HS-5 (cell line): ENCODE results near the gene ASCC1.
A peak's percentile ranks its signal among the peaks of the same experiment; 100 is the strongest.
"Not testable (repeated sequence)": the region's sequence is repeated elsewhere in the genome, so short reads cannot be mapped to it uniquely, and the experiment has no call there.

Experiments
- DNase-seq: peaks from one replicate; pipeline ENCODE4 v3.0.0-alpha.2; 2012; ENCODE audit warnings: low read depth

ASCC1 gene

DNA sequence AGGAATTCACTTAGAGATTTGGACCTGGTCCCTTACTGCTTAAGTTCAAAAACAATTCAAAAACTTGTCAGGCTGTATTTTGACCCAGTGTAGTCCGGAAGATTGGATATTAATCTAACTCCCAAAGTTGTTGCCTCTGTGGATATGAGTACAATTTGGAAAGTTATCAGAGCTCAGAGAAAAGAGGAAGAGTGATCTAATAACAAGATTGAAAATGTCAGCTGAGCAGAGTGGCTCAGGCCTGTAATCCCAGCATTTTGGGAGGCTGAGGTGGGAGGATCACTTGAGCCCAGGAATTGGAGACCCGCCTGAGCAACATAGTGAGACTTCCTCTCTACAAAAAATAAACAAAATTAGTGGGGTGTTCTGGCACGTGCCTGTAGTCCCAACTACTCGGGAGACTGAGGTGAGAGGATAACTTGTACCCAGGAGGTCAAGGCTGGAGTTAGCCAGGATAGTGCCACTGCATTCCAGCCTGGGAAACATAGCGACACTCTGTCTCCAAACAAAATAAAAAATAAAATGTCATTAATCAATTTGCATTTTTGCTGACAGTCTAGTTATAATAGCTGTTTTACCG is 3.2 kb upstream of the ASCC1 start:
- no peak for DNase-seq

DNA sequence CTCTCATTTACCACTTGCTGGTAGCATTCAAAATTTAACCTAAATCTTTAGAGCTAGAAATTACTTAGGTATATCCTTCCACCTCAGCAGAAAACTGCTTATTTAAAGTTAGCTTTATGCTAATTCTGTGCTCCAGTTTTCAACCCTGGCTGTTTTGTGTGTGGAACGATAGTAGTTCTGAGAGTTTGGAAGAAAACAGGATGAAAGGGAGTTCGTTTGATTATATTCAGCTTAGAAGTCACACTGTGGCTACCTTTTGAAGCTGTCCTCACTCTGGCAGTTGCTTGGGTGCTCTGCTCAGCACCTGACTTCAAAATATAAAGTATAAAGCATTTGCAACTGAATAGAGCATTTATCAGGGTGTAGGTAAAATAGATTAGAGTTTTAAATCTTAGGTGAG is 2.6 kb upstream of the ASCC1 start:
- no peak for DNase-seq

GRCh38 chr10:72218325-72218724 is 2.2 kb upstream of the ASCC1 start:
- no peak for DNase-seq

GRCh38 chr10:72211832-72212231 is 4.2 kb downstream of the ASCC1 start:
- DNase-seq, result not testable (repeated sequence)

DNA sequence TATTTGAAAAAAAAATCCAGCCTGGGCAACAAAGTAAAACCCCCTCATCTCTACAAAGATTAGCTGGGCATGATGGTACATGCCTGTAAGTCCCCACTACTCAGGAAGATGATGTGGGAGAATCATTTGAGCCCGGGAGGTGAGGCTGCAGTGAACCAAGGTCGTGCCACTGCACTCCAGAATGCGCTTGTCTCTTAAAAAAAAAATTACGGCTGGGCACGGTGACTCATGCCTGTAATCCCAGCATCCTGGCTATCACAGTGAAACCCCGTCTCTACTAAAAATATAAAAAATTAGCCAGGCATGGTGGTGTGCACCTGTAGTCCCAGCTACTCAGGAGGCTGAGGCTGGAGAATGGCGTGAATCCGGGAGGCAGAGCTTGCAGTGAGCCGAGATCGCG is 4.7 kb downstream of the ASCC1 start:
- DNase-seq, result not testable (repeated sequence)

GRCh38 chr10:72208526-72208925 is 7.5 kb downstream of the ASCC1 start:
- not testable (repeated sequence) for DNase-seq

DNA sequence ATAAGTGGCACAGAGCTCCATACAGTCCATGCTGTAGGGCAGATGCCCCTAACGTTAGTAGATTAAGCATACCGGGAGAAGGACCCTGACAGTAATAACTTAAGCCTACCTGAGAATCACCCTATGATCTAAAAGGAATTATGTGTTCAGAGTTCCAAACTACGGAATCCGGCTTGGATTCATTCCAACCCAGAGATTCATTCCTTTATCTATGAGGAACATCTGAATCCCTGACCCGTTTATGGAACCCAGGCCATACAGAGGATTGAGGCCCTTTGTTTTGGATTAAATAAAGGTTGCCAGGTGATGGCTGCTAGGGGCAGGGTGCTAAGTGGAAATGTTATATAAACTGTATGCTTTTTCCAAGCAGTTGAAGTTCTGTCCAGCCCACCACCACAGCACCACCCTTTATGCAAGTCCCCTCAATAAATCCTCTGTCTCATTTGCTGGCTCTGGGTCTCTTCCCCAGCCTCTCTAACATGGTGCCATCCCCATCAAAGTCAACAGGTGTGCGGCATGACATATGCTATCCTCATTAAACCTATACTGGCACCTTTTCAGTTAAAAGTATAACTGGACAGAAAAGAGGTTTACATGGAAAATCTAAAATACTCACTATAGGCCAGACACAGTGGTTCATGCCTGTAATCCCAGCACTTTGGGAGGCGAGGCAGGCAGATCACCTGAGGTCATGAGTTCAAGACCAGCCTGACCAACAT is 9.4 kb downstream of the ASCC1 start:
- DNase-seq, result no peak

DNA sequence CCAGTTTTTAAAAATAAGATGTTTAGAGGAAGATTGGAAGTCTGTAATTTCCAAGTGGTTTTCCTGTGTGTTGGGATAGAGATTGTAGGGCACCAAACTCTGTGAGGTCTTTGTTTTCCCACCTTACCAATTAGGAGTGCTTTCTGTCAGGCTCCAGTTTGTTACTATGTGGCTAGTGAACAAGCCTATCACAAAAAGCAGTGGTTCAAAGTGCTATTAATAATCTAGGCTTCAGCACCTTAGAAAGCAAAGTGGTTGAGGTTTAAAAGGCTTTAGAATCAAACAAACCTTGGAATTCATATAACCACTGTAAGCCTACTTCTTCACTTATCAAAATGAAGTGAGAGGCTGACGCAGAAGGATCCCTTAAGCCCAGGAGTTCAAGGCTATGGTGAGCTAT is 11.4 kb downstream of the ASCC1 start:
- no peak for DNase-seq

DNA sequence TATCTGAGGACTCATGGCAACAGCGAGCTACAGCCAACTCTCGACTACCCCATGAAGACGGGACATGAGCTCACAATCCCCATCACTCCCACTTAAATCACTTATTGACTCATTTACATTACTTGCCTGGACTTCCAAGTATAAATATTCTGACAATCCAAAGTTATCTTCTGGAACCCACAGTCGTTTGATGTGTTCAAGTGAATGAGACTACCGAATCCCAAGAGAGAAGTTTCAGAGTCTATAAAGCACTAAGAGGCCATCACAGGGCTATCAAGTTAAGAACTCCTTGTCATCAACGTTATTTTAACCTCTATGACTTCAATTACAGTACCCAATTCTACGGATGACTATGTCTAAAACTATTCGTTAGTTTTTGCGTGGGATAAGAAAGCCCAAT is 11.8 kb downstream of the ASCC1 start:
- DNase-seq, result no peak

DNA sequence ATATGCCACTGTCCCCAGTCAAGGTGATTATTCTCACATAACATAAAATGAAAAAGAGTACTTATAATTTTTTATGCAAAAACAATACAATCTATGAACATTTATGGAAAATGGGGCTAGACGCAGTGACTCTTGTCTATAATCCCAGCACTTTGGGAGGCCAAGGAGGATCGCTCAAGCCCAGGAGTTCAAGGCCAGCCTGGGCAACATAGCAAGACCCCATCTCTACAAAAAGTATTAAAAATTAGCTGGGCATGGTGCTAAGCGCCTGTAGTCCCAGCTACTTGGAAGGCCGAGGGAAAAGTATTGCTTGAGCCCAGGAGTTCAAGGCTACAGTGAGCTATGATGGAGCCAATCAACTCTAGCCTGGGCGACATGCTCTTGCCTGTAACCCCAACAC is 14.8 kb downstream of the ASCC1 start:
- DNase-seq, result no peak

- no peak for DNase-seq
Observed at GRCh38 chr10:72200883-72201282, 15.2 kb downstream of the ASCC1 start.

GRCh38 chr10:72194949-72195348 is 21.1 kb downstream of the ASCC1 start:
- DNase-seq, result no peak

DNA sequence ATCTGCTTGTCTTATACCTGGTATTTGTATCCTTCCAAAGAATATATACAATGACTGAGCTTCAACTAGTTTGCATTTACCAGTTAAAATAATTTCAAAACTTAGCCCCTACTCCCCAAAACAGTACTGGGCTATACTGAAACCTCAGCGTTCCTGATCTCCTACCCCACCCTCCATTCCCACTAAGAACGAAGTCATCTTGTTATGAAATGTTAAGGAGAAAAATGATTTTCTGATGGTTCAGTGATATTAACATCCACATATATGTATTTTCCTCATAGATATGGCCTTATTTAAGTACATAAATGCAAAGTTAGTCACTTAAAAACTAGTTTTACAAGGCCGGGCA is 29.1 kb downstream of the ASCC1 start:
- DNase-seq, result no peak

- DNase-seq, result no peak
Observed at GRCh38 chr10:72186258-72186981, 29.7 kb downstream of the ASCC1 start.

GRCh38 chr10:72184156-72184555 is 31.9 kb downstream of the ASCC1 start:
- no peak for DNase-seq

DNA sequence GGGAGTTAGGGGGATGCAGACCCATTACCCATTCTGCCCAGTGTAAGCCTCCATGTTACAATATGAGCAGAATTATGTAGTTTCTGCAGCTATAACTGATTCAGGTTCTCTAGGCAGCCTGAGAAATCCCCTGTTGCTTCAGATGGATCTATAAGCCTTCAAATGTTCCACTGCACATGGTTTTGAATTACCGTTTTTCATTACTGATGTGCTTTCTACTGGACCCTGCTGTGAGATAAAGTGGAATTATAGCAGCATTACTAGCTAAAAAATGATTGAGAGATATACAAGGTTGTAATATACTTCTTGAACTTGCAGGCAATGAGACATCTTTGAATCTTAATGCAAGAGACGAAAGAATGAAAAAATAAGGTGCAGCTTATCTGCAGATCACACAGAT is 38.6 kb downstream of the ASCC1 start:
- DNase-seq, result no peak

DNA sequence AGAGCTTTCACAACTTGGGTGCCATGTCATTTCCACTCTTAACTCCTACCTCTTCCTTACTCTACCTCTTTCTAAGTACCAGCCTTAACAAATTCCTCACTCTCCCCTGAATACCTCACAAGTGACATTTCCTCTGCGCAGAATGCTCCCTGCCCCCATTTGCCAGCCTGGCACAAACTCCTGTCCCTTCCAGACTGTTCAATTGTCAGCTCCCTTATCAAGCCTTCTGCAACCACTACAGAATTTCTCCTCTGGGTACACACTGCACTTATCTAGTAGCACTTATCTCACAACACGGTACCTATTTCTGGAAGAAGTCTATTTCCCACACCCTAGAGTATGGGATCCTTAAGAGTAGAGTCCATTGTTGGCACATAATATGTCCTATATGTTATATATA is 39.4 kb downstream of the ASCC1 start:
- DNase-seq, result no peak

- peak; percentile 24 for DNase-seq
Observed at GRCh38 chr10:72175149-72175548, 40.9 kb downstream of the ASCC1 start.

DNA sequence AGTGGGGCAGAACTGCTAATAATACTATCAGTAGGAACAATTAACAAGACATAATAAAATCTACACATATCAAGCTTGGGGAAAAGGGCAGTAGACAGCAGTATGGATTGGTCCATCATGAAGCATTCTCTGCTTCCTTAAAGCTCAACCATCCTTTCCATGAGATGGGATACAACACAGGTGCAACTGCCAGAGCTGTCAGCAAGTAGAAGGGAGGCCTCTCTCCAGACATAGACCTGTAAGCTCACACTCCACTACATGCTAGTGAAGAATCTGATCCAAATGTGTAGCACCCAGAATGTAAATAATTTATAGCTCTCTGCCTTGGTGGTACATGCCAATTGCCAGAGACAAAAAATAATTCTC is 41.8 kb downstream of the ASCC1 start:
- no peak for DNase-seq

DNA sequence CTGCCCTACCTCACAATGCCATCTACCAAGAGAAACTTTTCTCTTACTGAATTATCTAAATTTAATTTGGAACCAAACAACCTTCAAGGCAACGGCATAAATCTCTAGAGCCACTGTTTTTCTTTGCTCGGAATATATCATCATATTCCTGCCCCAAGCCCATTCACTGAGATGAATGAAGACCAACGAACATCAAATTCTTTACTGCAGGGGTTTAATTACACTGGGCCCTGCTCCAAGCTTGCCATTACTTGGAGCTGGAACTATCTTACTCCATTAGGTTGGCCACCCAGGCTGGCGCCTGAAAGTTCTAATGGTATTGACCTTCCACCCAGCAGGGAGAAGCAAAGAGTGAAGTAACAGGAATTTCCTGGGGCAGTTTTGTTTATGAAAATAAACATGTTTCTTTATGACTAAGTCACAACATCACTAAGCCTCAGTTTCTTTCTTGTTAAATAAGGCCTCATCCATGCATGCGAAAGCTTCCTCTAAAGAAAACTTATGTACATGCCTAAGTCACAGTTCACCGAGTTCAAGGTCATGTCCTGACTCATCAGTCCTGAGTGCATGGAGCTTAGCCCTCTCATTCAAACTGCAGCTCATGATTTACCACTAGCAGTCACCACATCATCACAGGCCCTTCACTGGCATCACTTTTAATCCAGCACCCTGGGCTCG is 42.3 kb downstream of the ASCC1 start:
- DNase-seq, result no peak

GRCh38 chr10:72173262-72173618 is 42.8 kb downstream of the ASCC1 start:
- no peak for DNase-seq

- peak; percentile 85 for DNase-seq
Observed at GRCh38 chr10:72171175-72171630, 44.9 kb downstream of the ASCC1 start.

DNA sequence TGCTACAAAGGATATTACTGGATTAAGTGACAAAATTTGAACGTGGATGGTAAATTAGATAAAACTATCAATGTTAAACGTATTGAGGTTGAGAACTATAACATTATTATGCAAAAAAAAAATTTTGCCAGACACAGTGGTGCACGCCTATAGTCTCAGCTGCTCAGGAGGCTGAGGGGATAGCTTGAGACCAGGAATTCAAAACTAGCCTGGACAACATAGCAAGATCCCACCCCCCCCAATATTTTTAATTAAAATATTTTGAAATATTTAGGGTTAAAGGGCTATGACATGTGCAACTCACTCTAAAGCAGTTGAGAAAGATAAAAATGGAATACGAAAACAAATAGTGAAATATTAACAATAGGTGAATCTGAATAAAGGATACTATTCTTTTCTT is 45.3 kb downstream of the ASCC1 start:
- no peak for DNase-seq
